H1 (cell line): ENCODE data around the gene IFNK. TPM values are rescaled to one million over a fixed set of nuclear protein-coding genes. Genes with fewer than 3 reads are reported as not detected.
A peak's percentile ranks its signal among the peaks of the same experiment; 100 is the strongest.

ENCODE experiments used
- CTCF ChIA-PET: fragments of 300-600 bp; sonication (Branson Sonifier 250); formaldehyde crosslinking; loops from one replicate; lab custom pipeline; 2021; ENCODE audit not compliant: partially characterized antibody; lab: Charles Lee
- POLR2A ChIA-PET: fragments of 300-600 bp; sonication (Branson Sonifier 250); formaldehyde crosslinking; loops from one replicate; lab custom pipeline; 2021; ENCODE audit warnings: inconsistent platforms; ENCODE audit not compliant: partially characterized antibody; lab: Charles Lee
- DNase-seq, 2 experiments: peaks; one replicate each; pipeline versions ENCODE4 v3.0.0 to v3.0.0-alpha.2; 2010 to 2022; ENCODE audit warnings: low spot score in 2 of 2, low read depth in 1 of 2, mixed read lengths in 1 of 2
- FAIRE-seq: peaks from 2 replicates; lab custom pipeline; 2011; peaks lifted over from hg19 to GRCh38; lab: Jason Lieb, UNC
- H2AFZ ChIP-seq: 2 replicates; pipeline ENCODE4 v1.8.1; 2012; ENCODE audit warnings: low read length, inconsistent platforms
- H2AK5ac ChIP-seq: 2 replicates; pipeline ENCODE4 v1.6.1; 2013; ENCODE audit warnings: low read depth, low read length
- H2BK120ac ChIP-seq: replicated peaks from 2 replicates; pipeline ENCODE3; 2013; ENCODE audit warnings: low read depth, low read length, inconsistent platforms
- H2BK12ac ChIP-seq: 2 replicates; pipeline ENCODE4 v1.6.1; 2013; ENCODE audit warnings: low read depth, low read length
- H2BK15ac ChIP-seq: 2 replicates; pipeline ENCODE4 v1.6.1; 2013; ENCODE audit warnings: low read length
- H2BK20ac ChIP-seq: 2 replicates; pipeline ENCODE4 v1.6.1; 2013; ENCODE audit warnings: low read length
- H2BK5ac ChIP-seq: 2 replicates; pipeline ENCODE4 v1.6.1; 2013; ENCODE audit warnings: low read depth, low read length
- H3K14ac ChIP-seq: 2 replicates; pipeline ENCODE4 v1.6.1; 2013; ENCODE audit warnings: inconsistent platforms; ENCODE audit not compliant: insufficient read length
- H3K18ac ChIP-seq: 2 replicates; pipeline ENCODE4 v1.6.1; 2013; ENCODE audit warnings: low read length; ENCODE audit errors: extremely low read depth
- H3K23ac ChIP-seq: 2 replicates; pipeline ENCODE4 v1.6.1; 2013; ENCODE audit warnings: inconsistent platforms; ENCODE audit not compliant: insufficient read length
- H3K23me2 ChIP-seq: 2 replicates; pipeline ENCODE4 v1.6.1; 2013; ENCODE audit warnings: low read depth, low read length
- H3K27ac ChIP-seq: 2 replicates; pipeline ENCODE4 v1.6.1; 2011; ENCODE audit warnings: low read depth, low read length, inconsistent platforms
- H3K27me3 ChIP-seq, 4 experiments: replicated peaks in 1 of 4; 1 replicate in 1 of 4; 2 replicates in 3 of 4; pipeline versions ENCODE4 v1.6.1 to v1.8.1; 2011 to 2013; ENCODE audit warnings: low read length in 3 of 4, mild to moderate bottlenecking in 3 of 4, inconsistent platforms in 2 of 4, mixed read lengths in 2 of 4, moderate library complexity in 1 of 4; ENCODE audit not compliant: control insufficient read depth in 3 of 4, insufficient read depth in 3 of 4; ENCODE audit errors: extremely low read depth in 1 of 4
- H3K36me3 ChIP-seq, 4 experiments: 2 replicates each; pipeline versions ENCODE4 v1.6.1 to v1.8.1; 2011 to 2013; ENCODE audit warnings: mild to moderate bottlenecking in 4 of 4, low read length in 3 of 4, moderate library complexity in 2 of 4, control low read depth in 1 of 4, inconsistent platforms in 1 of 4; ENCODE audit not compliant: insufficient read depth in 4 of 4, control insufficient read depth in 2 of 4
- H3K4ac ChIP-seq: replicated peaks from 2 replicates; pipeline ENCODE3; 2013; ENCODE audit warnings: low read length, low read depth, mixed read lengths, inconsistent platforms; ENCODE audit not compliant: insufficient read length
- H3K4me1 ChIP-seq, 4 experiments: replicated peaks in 1 of 4; 1 replicate in 1 of 4; 2 replicates in 3 of 4; pipeline versions ENCODE4 v1.6.1 to v1.8.1; 2011 to 2013; ENCODE audit warnings: low read length in 3 of 4, inconsistent platforms in 2 of 4, mixed read lengths in 1 of 4; ENCODE audit not compliant: insufficient read depth in 4 of 4, control insufficient read depth in 3 of 4
- H3K4me2 ChIP-seq, 2 experiments: 2 replicates each; pipeline versions ENCODE4 v1.6.1 to v1.8.1; 2011 to 2013; ENCODE audit warnings: low read depth in 2 of 2, low read length in 2 of 2, control low read depth in 1 of 2, inconsistent platforms in 1 of 2, mild to moderate bottlenecking in 1 of 2; ENCODE audit not compliant: insufficient read depth in 1 of 2
- H3K4me3 ChIP-seq, 4 experiments: fragments of 200-600, 300-600 bp in 1 of 4; sonication (generic), shearing (Covaris generic), sonication (Bioruptor Twin) in 1 of 4; 2 replicates each; pipeline versions ENCODE4 v1.5.1 to v1.8.1; 2011 to 2016; ENCODE audit warnings: low read length in 4 of 4, low read depth in 3 of 4, control low read depth in 2 of 4, inconsistent platforms in 2 of 4, mild to moderate bottlenecking in 2 of 4, mixed read lengths in 1 of 4, moderate library complexity in 1 of 4; ENCODE audit not compliant: insufficient read depth in 2 of 4; ENCODE audit errors: extremely low read depth in 1 of 4
- H3K56ac ChIP-seq: replicated peaks from 2 replicates; pipeline ENCODE3; 2013; ENCODE audit warnings: low read depth, mild to moderate bottlenecking, mixed read lengths, low read length, inconsistent platforms; ENCODE audit not compliant: insufficient read length
- H3K79me1 ChIP-seq: 2 replicates; pipeline ENCODE4 v1.6.1; 2013; ENCODE audit warnings: low read depth, low read length, control low read depth
- H3K79me2 ChIP-seq, 2 experiments: 2 replicates each; pipeline versions ENCODE4 v1.6.1 to v1.8.1; 2012 to 2013; ENCODE audit warnings: low read length in 2 of 2, mild to moderate bottlenecking in 2 of 2, inconsistent platforms in 1 of 2; ENCODE audit not compliant: insufficient read depth in 2 of 2, control insufficient read depth in 1 of 2
- H3K9ac ChIP-seq, 4 experiments: replicated peaks in 1 of 4; 1 replicate in 1 of 4; 2 replicates in 3 of 4; pipeline versions ENCODE4 v1.6.1 to v1.8.1; 2011 to 2013; ENCODE audit warnings: low read depth in 3 of 4, low read length in 3 of 4, control low read depth in 2 of 4, mild to moderate bottlenecking in 2 of 4, moderate library complexity in 2 of 4, inconsistent platforms in 1 of 4; ENCODE audit errors: extremely low read depth in 1 of 4
- H3K9me3 ChIP-seq, 2 experiments: 2 replicates each; pipeline versions ENCODE4 v1.6.1 to v1.8.1; 2012 to 2013; ENCODE audit warnings: mild to moderate bottlenecking in 2 of 2, moderate library complexity in 2 of 2, control low read depth in 1 of 2, inconsistent platforms in 1 of 2, low read depth in 1 of 2, low read length in 1 of 2, mixed read lengths in 1 of 2; ENCODE audit not compliant: insufficient read depth in 2 of 2
- H4K20me1 ChIP-seq, 2 experiments: replicated peaks in 1 of 2; 2 replicates each; pipeline versions ENCODE3 to v1.8.1; 2011 to 2013; ENCODE audit warnings: inconsistent platforms in 2 of 2, low read length in 2 of 2, mild to moderate bottlenecking in 1 of 2; ENCODE audit not compliant: insufficient read depth in 2 of 2, control insufficient read depth in 1 of 2
- H4K5ac ChIP-seq: 2 replicates; pipeline ENCODE4 v1.6.1; 2013; ENCODE audit warnings: low read length, low read depth, mixed read lengths, inconsistent platforms; ENCODE audit not compliant: insufficient read length
- H4K8ac ChIP-seq: 2 replicates; pipeline ENCODE4 v1.8.0; 2013; ENCODE audit warnings: mild to moderate bottlenecking, moderate library complexity, low read length, inconsistent platforms; ENCODE audit not compliant: insufficient read depth; ENCODE audit errors: extremely low read depth
- H4K91ac ChIP-seq: replicated peaks from 2 replicates; pipeline ENCODE3; 2013; ENCODE audit warnings: low read length, mixed read lengths, inconsistent platforms; ENCODE audit not compliant: insufficient read length
- KDM4A ChIP-seq: IDR thresholded peaks from one replicate; pipeline ENCODE4 v1.7.1; 2012; ENCODE audit warnings: low read depth, mild to moderate bottlenecking, moderate library complexity, low read length, inconsistent platforms; ENCODE audit not compliant: severe bottlenecking
- TEAD4 ChIP-seq: IDR thresholded peaks from 2 replicates; pipeline ENCODE4 v1.6.1; 2012; ENCODE audit warnings: low read depth, low read length, inconsistent platforms, mixed read lengths
- WGBS, 2 experiments: shearing (Covaris generic) in 1 of 2; methylation state at CpG; one replicate each; pipeline versions ENCODE4 v1.1.6 to v1.1.7; 2013 to 2015; ENCODE audit warnings: low lambda C conversion rate in 2 of 2, mixed read lengths in 2 of 2, inconsistent platforms in 1 of 2, low coverage in 1 of 2, missing lambda C conversion rate in 1 of 2; ENCODE audit not compliant: insufficient replicate concordance in 2 of 2, insufficient coverage in 1 of 2, insufficient read length in 1 of 2; ENCODE audit errors: extremely low coverage in 1 of 2, missing lambda C conversion rate in 1 of 2; 5-methylcytosine and 5-hydroxymethylcytosine counted together
- polyA plus RNA-seq, 7 experiments: library from polyadenylated mRNA; depleted of rRNA in 3 of 7; stranded (reverse) in 5 of 7; unstranded in 2 of 7; fragments of >200 nt in 5 of 7; fragments of 200-250 nt in 2 of 7; gene quantifications; 1 replicate in 5 of 7; 2 replicates in 1 of 7; 4 replicates in 1 of 7; pipeline versions ENCODE4 v1.2.1 to v1.2.3, GENCODE V29; 2011 to 2013; ENCODE audit warnings: missing spikeins in 2 of 7, mixed read lengths in 2 of 7
- total RNA-seq: library from RNA; stranded (reverse); fragmentation: NEBNext Ultra II Directional; extraction: Animal tissue kit (Norgen Biotek cat#: 25700); gene quantifications from 2 replicates; pipeline ENCODE4 v1.2.1, GENCODE V29; 2021

The IFNK gene
- total and polyA plus RNA-seq, 2 of the 8 experiments (the other 6 are each of a cell fraction or from before 2014, with no cell fraction given) = not detected

- no peak for DNase-seq
- TF ChIP-seq TEAD4 = peak; percentile 75
- TF ChIP-seq KDM4A = no peak
- Histone ChIP-seq H3K14ac (no peak overlapping the region), H3K79me2 (no peaks in the 10 kb centered on the region), H2AFZ (no peak overlapping the region), H4K20me1 (no peaks in the 10 kb centered on the region), H3K27me3 (no peaks in the 10 kb centered on the region), H3K79me1 (no peaks in the 10 kb centered on the region), H4K91ac (no peak overlapping the region), H3K27ac (no peak overlapping the region), H4K8ac (no peak overlapping the region), H2BK12ac (no peak overlapping the region), H3K9ac (no peak overlapping the region), H3K23me2 (no peaks in the 10 kb centered on the region; the same call in 1 of the 2 replicates), H2BK15ac (no peak overlapping the region), H2BK120ac (no peak overlapping the region), H2BK20ac (no peak overlapping the region), H3K23ac (no peak overlapping the region), H3K4me1 (peaks cover 0 to 5% (median 0%) of the 10 kb centered on the region in 4 experiments; a peak in 2 of 7 replicates), H3K36me3 (no peaks in the 10 kb centered on the region), H3K4me2 (no peak overlapping the region), H4K5ac (no peak overlapping the region), H3K18ac (no peak overlapping the region), H2BK5ac (0 out of 2 replicates have a peak overlapping the region, but pooled peaks have one; percentile 17), H3K4ac (no peak overlapping the region), H3K9me3 (no peaks in the 10 kb centered on the region), H3K56ac (no peak overlapping the region), H3K4me3 (no peak overlapping the region), H2AK5ac (no peak overlapping the region)
- ChIA-PET POLR2A (interaction anchor here (0.7 kb wide), 1 partner anchor 85 kb away, joined by 3 read pairs; no protein-coding TSS in a partner anchor), CTCF (interaction anchor here (0.6 to 4.6 kb wide), 37 partner anchors 8 to 560 kb away, joined by 3 to 48 read pairs (median 4); partner anchors contain the start of gene C9orf72)
- WGBS, 2 experiments = 71% methylated on average over 3 of the region's 3 CpGs; no CpG with 5 or more reads in 1 of the 2 experiments
- FAIRE-seq = no peak
These were observed 12.1 kb downstream of the IFNK start for GRCh38 chr9:27536168-27536567.
